ENCODE data around the gene CSAD. TPM values are rescaled to one million over a fixed set of nuclear protein-coding genes. Genes with fewer than 3 reads are reported as not detected.

The CSAD gene
- total and polyA plus RNA-seq, 2 of the 13 experiments (the other 11 are each of a cell fraction or from before 2014, with no cell fraction given): 7.2 to 23.5 TPM

- H3K4me1 ChIP-seq (ENCODE audit: insufficient read depth, low read length): peaks cover 50% of the 10 kb centered on the region
- ChIA-PET CTCF (ENCODE audit: low intra/inter-chr PET ratio, low total read pairs) (no interaction called here), POLR2A (interaction anchor here (1.7 to 3.7 kb wide), 4 partner anchors 33 to 103 kb away, joined by 6 to 17 read pairs (median 7); partner anchors contain the start of gene PFDN5)
- H3K27me3 ChIP-seq (ENCODE audit: control insufficient read depth in 1 of 2, insufficient read depth in 2 of 2, low read length in 2 of 2): peaks cover 0 to 8% of the 10 kb centered on the region in 2 experiments; a peak in 2 of 5 replicates
- H3K9me3 ChIP-seq (ENCODE audit: low read length): no peaks in the 10 kb centered on the region
- FAIRE-seq: no peak
- no peak overlapping the region for H3K9ac ChIP-seq (ENCODE audit: insufficient read depth, low read depth, low read length)
- H2AFZ ChIP-seq (ENCODE audit: low read length): no peak overlapping the region
- in situ Hi-C loops (cut with HindIII; ENCODE audit: extremely low pct_ligation_motif_present, low pct_unique_long_range_greater_than_20kb) (loop anchor here (5.0 kb wide), 1 partner anchor 49 kb away; the partner anchor contains the start of gene ESPL1), intact Hi-C loops (cut with micrococcal nuclease; ENCODE audit: unreplicated experiment) (no loop called here)
- WGBS (ENCODE audit: low lambda C conversion rate): 0% methylated on average over 2 of the region's 3 CpGs
- BruUV-seq (replicated peaks): no TSS peak
- no peak for ATAC-seq
- DNase-seq (ENCODE audit: low spot score): no peak
- peak overlapping the region; percentile 25 for H3K4me2 ChIP-seq (ENCODE audit: low read depth, low read length)
- H3K4me3 ChIP-seq (replicated peaks in 1 of 3; ENCODE audit: insufficient read depth in 1 of 3, low read depth in 2 of 3, low read length in 3 of 3): no peak overlapping the region
- H4K20me1 ChIP-seq (ENCODE audit: insufficient read depth, low read length): no peaks in the 10 kb centered on the region
- TF ChIP-seq ZNF224 (CRISPR knock-in tag; IDR thresholded peaks at IDR 0.05) (no peak), ZNF646 (CRISPR knock-in tag; IDR thresholded peaks at IDR 0.05) (peak; percentile 97)
- H3K36me3 ChIP-seq (replicated peaks in 1 of 2; ENCODE audit: control insufficient read depth in 1 of 2, insufficient read depth in 2 of 2, low read length in 2 of 2): no peaks in the 10 kb centered on the region; a peak in 1 of 5 replicates
- H3K27ac ChIP-seq (ENCODE audit: extremely low read length, insufficient read depth, low read length): no peak overlapping the region
- H3K79me2 ChIP-seq (ENCODE audit: insufficient read depth, low read length): no peaks in the 10 kb centered on the region
Observed at GRCh38 chr12:53217931-53218307, 37.2 kb upstream of the CSAD start.

Measured in HepG2 (cell line).